Measurements from ENCODE around the gene SERPINA4.

DNA sequence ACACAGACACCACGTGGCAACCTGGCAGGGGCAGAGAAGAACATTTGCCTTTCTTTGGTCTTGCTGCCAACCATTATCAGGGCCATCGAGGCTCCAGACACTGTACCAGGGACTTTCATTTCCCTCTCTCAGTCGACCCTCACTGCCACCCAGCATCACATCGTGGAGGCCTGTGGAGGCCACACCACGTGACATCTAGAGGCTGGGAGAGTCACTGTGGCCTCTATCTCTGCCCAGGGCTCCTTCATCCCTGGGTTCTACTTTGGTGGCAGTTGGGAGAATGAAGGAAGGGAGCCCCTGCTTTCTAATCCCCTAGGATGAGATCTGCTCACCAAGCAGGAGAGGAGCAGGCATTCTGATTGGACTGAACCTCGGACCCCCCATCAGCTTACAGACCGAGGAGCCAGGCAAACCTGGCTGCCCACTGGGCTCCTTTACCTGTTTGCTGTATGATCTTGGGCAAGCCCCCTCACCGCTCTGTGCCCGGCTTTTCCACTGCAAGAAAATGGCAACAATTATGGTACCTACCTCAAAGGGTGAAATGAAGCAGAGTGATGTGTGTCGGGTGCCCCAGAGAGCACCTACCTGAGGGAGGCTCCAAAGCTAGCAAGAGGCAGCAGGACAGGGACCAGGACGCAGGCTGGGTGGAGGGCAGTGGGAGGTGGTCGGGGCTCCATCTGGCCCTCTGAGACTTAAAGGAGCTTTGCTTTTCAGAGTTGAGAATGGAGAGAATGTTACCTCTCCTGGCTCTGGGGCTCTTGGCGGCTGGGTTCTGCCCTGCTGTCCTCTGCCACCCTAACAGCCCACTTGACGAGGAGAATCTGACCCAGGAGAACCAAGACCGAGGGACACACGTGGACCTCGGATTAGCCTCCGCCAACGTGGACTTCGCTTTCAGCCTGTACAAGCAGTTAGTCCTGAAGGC, 52.7 kb downstream of the SERPINA4 start:
- TF ChIP-seq CTCF (conservative IDR thresholded peaks at IDR 0.05 in 1 of 2, IDR thresholded peaks at IDR 0.05 in 1 of 2; ENCODE audit: low read depth in 1 of 2, low read length in 2 of 2) = no peak
- TF ChIP-seq EZH2 (IDR thresholded peaks at IDR 0.05; ENCODE audit: low read length, missing control alignments) = no peak

Data from fibroblast of lung (primary cell).